Astrocyte (in vitro differentiated cells and primary cell): ENCODE measurements around the gene CACNA1F.

Experiments
- EZH2 ChIP-seq: IDR thresholded peaks from 2 replicates; pipeline ENCODE4 v1.6.1; 2012; ENCODE audit warnings: mild to moderate bottlenecking, low read length, inconsistent platforms; ENCODE audit not compliant: insufficient read depth
- TF ChIP-seq, protein P1 (sequence below): IDR thresholded peaks from 2 replicates; pipeline ENCODE4 v1.5.1; 2011; ENCODE audit warnings: low read depth, mild to moderate bottlenecking, inconsistent platforms, low read length, moderate library complexity; ENCODE audit not compliant: insufficient read depth

DNA sequence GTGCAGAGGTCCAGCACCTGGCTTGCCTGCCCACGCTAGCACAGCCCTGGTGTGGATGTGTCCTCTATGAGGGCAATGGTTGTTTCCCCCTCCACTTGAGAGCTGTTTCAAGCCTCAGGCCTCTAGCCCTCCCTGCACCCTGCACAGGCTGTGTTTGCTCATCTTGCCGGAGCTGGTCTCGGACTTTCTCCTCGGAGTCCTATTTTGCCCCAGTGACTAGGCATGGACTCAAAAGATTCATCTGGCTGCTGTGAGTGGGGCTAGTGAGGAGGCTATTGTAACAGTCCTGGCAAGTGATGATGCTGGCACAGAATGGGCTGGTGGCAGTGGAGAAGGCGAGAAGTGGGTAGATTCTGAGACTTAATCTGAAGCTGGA is 25.6 kb upstream of the CACNA1F start:
- TF ChIP-seq, protein P1, sequence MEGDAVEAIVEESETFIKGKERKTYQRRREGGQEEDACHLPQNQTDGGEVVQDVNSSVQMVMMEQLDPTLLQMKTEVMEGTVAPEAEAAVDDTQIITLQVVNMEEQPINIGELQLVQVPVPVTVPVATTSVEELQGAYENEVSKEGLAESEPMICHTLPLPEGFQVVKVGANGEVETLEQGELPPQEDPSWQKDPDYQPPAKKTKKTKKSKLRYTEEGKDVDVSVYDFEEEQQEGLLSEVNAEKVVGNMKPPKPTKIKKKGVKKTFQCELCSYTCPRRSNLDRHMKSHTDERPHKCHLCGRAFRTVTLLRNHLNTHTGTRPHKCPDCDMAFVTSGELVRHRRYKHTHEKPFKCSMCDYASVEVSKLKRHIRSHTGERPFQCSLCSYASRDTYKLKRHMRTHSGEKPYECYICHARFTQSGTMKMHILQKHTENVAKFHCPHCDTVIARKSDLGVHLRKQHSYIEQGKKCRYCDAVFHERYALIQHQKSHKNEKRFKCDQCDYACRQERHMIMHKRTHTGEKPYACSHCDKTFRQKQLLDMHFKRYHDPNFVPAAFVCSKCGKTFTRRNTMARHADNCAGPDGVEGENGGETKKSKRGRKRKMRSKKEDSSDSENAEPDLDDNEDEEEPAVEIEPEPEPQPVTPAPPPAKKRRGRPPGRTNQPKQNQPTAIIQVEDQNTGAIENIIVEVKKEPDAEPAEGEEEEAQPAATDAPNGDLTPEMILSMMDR: no peak
- TF ChIP-seq EZH2: no peak
